ENCODE data around the gene PRSS3. TPM values are rescaled to one million over a fixed set of nuclear protein-coding genes. Genes with fewer than 3 reads are reported as not detected.

The PRSS3 gene
- total and polyA plus RNA-seq, 10 of the 15 experiments (the other 5 are each of a cell fraction or from before 2014, with no cell fraction given), result 0.54 TPM; not detected in 9

DNA sequence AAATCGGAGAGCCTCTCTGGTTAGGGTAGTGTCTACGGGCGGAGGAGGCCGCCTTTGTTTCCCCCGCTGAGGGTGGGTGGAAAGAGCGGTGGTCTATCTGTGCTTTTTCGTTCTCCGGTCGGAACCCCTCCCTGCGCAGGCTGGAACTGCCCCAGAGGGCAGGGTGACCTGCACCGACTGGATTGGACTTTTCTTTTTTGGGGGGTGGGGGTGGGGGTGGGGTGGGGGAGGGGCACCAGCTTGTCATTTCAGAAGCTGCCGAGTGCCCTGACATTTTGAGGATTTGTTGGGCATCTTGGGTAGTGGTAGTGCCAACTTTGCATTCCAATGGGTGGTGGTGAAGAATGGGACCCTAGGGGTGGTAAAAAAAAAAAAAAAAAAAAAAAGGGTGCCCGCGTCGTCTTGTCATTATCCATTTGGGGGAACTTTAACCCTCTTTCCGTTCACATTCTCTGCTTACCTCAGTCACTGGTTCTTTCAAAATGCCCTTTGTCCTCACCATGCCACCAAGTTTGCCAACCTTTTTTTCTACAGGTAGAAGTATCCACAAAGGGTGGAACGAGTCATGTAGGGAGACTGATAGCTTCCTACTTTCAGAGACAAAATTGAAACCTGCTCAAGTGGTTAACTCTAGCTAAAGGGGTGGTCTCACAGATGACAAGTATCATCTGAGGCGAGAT lies 22.9 kb downstream of the PRSS3 start (continued):
- TF ChIP-seq, protein P1, sequence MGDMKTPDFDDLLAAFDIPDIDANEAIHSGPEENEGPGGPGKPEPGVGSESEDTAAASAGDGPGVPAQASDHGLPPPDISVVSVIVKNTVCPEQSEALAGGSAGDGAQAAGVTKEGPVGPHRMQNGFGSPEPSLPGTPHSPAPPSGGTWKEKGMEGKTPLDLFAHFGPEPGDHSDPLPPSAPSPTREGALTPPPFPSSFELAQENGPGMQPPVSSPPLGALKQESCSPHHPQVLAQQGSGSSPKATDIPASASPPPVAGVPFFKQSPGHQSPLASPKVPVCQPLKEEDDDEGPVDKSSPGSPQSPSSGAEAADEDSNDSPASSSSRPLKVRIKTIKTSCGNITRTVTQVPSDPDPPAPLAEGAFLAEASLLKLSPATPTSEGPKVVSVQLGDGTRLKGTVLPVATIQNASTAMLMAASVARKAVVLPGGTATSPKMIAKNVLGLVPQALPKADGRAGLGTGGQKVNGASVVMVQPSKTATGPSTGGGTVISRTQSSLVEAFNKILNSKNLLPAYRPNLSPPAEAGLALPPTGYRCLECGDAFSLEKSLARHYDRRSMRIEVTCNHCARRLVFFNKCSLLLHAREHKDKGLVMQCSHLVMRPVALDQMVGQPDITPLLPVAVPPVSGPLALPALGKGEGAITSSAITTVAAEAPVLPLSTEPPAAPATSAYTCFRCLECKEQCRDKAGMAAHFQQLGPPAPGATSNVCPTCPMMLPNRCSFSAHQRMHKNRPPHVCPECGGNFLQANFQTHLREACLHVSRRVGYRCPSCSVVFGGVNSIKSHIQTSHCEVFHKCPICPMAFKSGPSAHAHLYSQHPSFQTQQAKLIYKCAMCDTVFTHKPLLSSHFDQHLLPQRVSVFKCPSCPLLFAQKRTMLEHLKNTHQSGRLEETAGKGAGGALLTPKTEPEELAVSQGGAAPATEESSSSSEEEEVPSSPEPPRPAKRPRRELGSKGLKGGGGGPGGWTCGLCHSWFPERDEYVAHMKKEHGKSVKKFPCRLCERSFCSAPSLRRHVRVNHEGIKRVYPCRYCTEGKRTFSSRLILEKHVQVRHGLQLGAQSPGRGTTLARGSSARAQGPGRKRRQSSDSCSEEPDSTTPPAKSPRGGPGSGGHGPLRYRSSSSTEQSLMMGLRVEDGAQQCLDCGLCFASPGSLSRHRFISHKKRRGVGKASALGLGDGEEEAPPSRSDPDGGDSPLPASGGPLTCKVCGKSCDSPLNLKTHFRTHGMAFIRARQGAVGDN (IDR thresholded peaks at IDR 0.05), result no peak
- TF ChIP-seq TBL1XR1 (IDR thresholded peaks at IDR 0.05; ENCODE audit: low read depth, low read length) (no peak; the same call in 1 of the 2 replicates), ZNF24 (IDR thresholded peaks at IDR 0.05) (no peak), EP300 (IDR thresholded peaks at IDR 0.05; ENCODE audit: borderline replicate concordance in 1 of 2, control insufficient read depth in 1 of 2, low read depth in 2 of 2, low read length in 2 of 2) (no peak), POLR2AphosphoS5 (IDR thresholded peaks at IDR 0.05; ENCODE audit: low read length) (peak; percentile 40; the same call in 1 of the 2 replicates), MXI1 (IDR thresholded peaks at IDR 0.05; ENCODE audit: low read depth, low read length) (0 out of 2 replicates have a peak, but pooled peaks have one; percentile 47), NFIC (IDR thresholded peaks at IDR 0.05; ENCODE audit: low read depth, low read length) (no peak), SP1 (IDR thresholded peaks at IDR 0.05; ENCODE audit: low read depth, low read length) (no peak), TCF12 (IDR thresholded peaks at IDR 0.05; ENCODE audit: low read depth, low read length) (0 out of 2 replicates have a peak, but pooled peaks have one; percentile 4), BHLHE40 (IDR thresholded peaks at IDR 0.05; ENCODE audit: borderline replicate concordance in 1 of 2, low read depth in 2 of 2, low read length in 1 of 2) (no peak)
- TF ChIP-seq, protein P2, sequence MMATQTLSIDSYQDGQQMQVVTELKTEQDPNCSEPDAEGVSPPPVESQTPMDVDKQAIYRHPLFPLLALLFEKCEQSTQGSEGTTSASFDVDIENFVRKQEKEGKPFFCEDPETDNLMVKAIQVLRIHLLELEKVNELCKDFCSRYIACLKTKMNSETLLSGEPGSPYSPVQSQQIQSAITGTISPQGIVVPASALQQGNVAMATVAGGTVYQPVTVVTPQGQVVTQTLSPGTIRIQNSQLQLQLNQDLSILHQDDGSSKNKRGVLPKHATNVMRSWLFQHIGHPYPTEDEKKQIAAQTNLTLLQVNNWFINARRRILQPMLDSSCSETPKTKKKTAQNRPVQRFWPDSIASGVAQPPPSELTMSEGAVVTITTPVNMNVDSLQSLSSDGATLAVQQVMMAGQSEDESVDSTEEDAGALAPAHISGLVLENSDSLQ (IDR thresholded peaks at IDR 0.05), result peak; percentile 79
- TF ChIP-seq, protein P3, sequence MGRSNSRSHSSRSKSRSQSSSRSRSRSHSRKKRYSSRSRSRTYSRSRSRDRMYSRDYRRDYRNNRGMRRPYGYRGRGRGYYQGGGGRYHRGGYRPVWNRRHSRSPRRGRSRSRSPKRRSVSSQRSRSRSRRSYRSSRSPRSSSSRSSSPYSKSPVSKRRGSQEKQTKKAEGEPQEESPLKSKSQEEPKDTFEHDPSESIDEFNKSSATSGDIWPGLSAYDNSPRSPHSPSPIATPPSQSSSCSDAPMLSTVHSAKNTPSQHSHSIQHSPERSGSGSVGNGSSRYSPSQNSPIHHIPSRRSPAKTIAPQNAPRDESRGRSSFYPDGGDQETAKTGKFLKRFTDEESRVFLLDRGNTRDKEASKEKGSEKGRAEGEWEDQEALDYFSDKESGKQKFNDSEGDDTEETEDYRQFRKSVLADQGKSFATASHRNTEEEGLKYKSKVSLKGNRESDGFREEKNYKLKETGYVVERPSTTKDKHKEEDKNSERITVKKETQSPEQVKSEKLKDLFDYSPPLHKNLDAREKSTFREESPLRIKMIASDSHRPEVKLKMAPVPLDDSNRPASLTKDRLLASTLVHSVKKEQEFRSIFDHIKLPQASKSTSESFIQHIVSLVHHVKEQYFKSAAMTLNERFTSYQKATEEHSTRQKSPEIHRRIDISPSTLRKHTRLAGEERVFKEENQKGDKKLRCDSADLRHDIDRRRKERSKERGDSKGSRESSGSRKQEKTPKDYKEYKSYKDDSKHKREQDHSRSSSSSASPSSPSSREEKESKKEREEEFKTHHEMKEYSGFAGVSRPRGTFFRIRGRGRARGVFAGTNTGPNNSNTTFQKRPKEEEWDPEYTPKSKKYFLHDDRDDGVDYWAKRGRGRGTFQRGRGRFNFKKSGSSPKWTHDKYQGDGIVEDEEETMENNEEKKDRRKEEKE (IDR thresholded peaks at IDR 0.05), result no peak
- TF ChIP-seq, protein P4, sequence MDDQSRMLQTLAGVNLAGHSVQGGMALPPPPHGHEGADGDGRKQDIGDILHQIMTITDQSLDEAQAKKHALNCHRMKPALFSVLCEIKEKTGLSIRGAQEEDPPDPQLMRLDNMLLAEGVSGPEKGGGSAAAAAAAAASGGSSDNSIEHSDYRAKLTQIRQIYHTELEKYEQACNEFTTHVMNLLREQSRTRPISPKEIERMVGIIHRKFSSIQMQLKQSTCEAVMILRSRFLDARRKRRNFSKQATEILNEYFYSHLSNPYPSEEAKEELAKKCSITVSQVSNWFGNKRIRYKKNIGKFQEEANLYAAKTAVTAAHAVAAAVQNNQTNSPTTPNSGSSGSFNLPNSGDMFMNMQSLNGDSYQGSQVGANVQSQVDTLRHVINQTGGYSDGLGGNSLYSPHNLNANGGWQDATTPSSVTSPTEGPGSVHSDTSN (IDR thresholded peaks at IDR 0.05; ENCODE audit: insufficient replicate concordance, low read depth, low read length), result peak; percentile 49
- TF ChIP-seq, protein P5, sequence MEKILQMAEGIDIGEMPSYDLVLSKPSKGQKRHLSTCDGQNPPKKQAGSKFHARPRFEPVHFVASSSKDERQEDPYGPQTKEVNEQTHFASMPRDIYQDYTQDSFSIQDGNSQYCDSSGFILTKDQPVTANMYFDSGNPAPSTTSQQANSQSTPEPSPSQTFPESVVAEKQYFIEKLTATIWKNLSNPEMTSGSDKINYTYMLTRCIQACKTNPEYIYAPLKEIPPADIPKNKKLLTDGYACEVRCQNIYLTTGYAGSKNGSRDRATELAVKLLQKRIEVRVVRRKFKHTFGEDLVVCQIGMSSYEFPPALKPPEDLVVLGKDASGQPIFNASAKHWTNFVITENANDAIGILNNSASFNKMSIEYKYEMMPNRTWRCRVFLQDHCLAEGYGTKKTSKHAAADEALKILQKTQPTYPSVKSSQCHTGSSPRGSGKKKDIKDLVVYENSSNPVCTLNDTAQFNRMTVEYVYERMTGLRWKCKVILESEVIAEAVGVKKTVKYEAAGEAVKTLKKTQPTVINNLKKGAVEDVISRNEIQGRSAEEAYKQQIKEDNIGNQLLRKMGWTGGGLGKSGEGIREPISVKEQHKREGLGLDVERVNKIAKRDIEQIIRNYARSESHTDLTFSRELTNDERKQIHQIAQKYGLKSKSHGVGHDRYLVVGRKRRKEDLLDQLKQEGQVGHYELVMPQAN (conservative IDR thresholded peaks at IDR 0.05), result no peak

All from GM12878 (cell line).